ENCODE results near the gene TRPM2.

DNA sequence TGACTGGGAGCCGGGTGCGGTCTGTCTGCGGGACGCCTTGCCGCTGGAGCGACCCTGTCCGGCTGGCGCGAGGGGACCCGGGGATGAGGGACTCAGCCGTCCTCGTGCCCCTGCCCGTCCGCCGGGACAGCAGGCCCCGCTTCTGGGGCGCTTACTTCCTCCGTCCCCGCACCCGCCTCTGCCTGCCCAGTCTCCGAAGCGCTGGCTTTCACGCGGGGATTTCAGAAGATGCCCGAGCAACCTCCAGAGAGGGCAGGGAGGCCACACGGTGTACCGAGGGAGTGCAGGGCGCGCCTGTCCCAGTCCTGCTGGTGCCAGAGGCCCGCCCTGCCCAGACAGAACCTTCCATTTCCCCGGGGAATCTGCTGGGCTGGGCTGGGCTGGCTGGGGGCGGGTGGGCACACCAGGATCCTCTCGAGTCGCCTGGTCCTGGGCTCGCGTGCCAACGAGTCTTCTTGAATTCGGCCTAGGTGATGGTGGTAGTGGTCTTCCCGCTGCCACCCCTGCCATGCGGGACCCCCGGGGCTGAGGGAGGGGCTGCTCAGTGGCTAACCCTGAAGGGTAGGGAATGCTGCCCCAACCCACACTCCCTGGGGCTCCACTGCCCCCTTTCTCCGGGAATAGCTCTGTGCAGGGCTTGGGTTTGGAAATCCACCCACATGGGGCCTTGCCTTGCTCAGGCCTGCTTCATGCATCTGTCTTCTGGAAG, 2.5 kb upstream of the TRPM2 start:
- TF ChIP-seq TCF12 (IDR thresholded peaks at IDR 0.05; ENCODE audit: low read depth, low read length) = no peak
- TF ChIP-seq YY1 (IDR thresholded peaks at IDR 0.05; ENCODE audit: low read depth, low read length) = no peak
- no peak for TF ChIP-seq ZNF217 (IDR thresholded peaks at IDR 0.05)
- TF ChIP-seq CEBPB (IDR thresholded peaks at IDR 0.05; ENCODE audit: borderline replicate concordance in 1 of 2, low read depth in 2 of 2, low read length in 2 of 2) = no peak
- TF ChIP-seq POLR2AphosphoS5 (IDR thresholded peaks at IDR 0.05; ENCODE audit: low read length) = no peak
- TF ChIP-seq SP1 (IDR thresholded peaks at IDR 0.05; ENCODE audit: low read depth, low read length) = no peak
- TF ChIP-seq POLR2A (IDR thresholded peaks at IDR 0.05; ENCODE audit: low read depth, low read length) = no peak
